Endothelial cell of umbilical vein (primary cell): ENCODE data around the gene PRR11. TPM values are rescaled to one million over a fixed set of nuclear protein-coding genes. Genes with fewer than 3 reads are reported as not detected.
A peak's percentile ranks its signal among the peaks of the same experiment; 100 is the strongest.

ENCODE experiments used
- BruUV-seq: library from RNA; stranded (reverse); fragments of 400-500 nt; replicated peaks from 2 replicates; lab custom pipeline; 2021; lab: Mats Ljungman, UMichigan
- CTCF ChIA-PET: fragments of 300-600, 350-600 bp; sonication (Branson Sonifier 250); formaldehyde crosslinking; loops from one replicate; lab custom pipeline; 2021; ENCODE audit warnings: antibody characterized with exemption, inconsistent platforms; lab: Charles Lee
- POLR2A ChIA-PET: fragments of 300-600, 350-600 bp; sonication (Branson Sonifier 250); formaldehyde crosslinking; loops from one replicate; lab custom pipeline; 2021; ENCODE audit warnings: antibody characterized with exemption, inconsistent platforms; lab: Charles Lee
- DNase-seq: peaks from one replicate; pipeline ENCODE4 v3.0.0-alpha.2; 2011; ENCODE audit warnings: low read depth, low spot score
- FAIRE-seq: peaks from 2 replicates; lab custom pipeline; 2011; peaks lifted over from hg19 to GRCh38; lab: Jason Lieb, UNC
- H2AFZ ChIP-seq: 2 replicates; pipeline ENCODE4 v1.6.0; 2012; ENCODE audit warnings: low read depth, low read length, control low read depth, inconsistent platforms
- H3K27ac ChIP-seq: 2 replicates; pipeline ENCODE4 v1.5.1; 2011; ENCODE audit warnings: low read depth, mild to moderate bottlenecking, control low read depth, low read length, moderate library complexity; ENCODE audit not compliant: insufficient read depth
- H3K27me3 ChIP-seq, 2 experiments: 2 replicates each; pipeline versions ENCODE4 v1.6.0 to v1.6.1; 2011; ENCODE audit warnings: low read length in 2 of 2, mixed read lengths in 1 of 2; ENCODE audit not compliant: control insufficient read depth in 2 of 2, insufficient read depth in 2 of 2
- H3K36me3 ChIP-seq, 2 experiments: 2 replicates in 1 of 2; 3 replicates in 1 of 2; pipeline ENCODE4 v1.5.1; 2011; ENCODE audit warnings: low read length in 2 of 2, mild to moderate bottlenecking in 1 of 2, moderate library complexity in 1 of 2; ENCODE audit not compliant: control insufficient read depth in 2 of 2, insufficient read depth in 2 of 2; ENCODE audit errors: extremely low read depth in 1 of 2
- H3K4me1 ChIP-seq: 3 replicates; pipeline ENCODE4 v1.5.1; 2011; ENCODE audit warnings: mild to moderate bottlenecking, low read length; ENCODE audit not compliant: control insufficient read depth, insufficient read depth; ENCODE audit errors: extremely low read depth
- H3K4me2 ChIP-seq: 2 replicates; pipeline ENCODE4 v1.6.1; 2011; ENCODE audit warnings: low read length, control low read depth, mixed read lengths; ENCODE audit not compliant: insufficient read depth
- H3K4me3 ChIP-seq, 3 experiments: fragments of 200-600 bp in 1 of 3; sonication (generic), shearing (Covaris generic) in 1 of 3; replicated peaks in 1 of 3; 2 replicates each; pipeline ENCODE4 v1.5.1; 2011 to 2016; ENCODE audit warnings: control low read depth in 3 of 3, low read length in 3 of 3, mild to moderate bottlenecking in 2 of 3, inconsistent platforms in 1 of 3, low read depth in 1 of 3, moderate library complexity in 1 of 3; ENCODE audit not compliant: insufficient read depth in 1 of 3
- H3K79me2 ChIP-seq: 2 replicates; pipeline ENCODE4 v1.6.0; 2012; ENCODE audit warnings: low read length, inconsistent platforms; ENCODE audit not compliant: control insufficient read depth, insufficient read depth
- H3K9ac ChIP-seq: replicated peaks from 2 replicates; pipeline ENCODE3; 2011; ENCODE audit warnings: low read length, control low read depth; ENCODE audit not compliant: insufficient read depth; ENCODE audit errors: extremely low read depth
- H3K9me1 ChIP-seq: replicated peaks from 3 replicates; pipeline ENCODE4 v1.6.0; 2011; ENCODE audit warnings: mild to moderate bottlenecking, low read length; ENCODE audit not compliant: control insufficient read depth, insufficient read depth; ENCODE audit errors: extremely low read depth
- H3K9me3 ChIP-seq: replicated peaks from 2 replicates; pipeline ENCODE4 v1.5.1; 2012; ENCODE audit warnings: low read length, inconsistent platforms; ENCODE audit not compliant: control insufficient read depth, insufficient read depth
- H4K20me1 ChIP-seq: replicated peaks from 2 replicates; pipeline ENCODE3; 2011; ENCODE audit warnings: mild to moderate bottlenecking, low read length; ENCODE audit not compliant: control insufficient read depth, insufficient read depth; ENCODE audit errors: extremely low read depth
- EZH2 ChIP-seq: IDR thresholded peaks from 2 replicates; pipeline ENCODE4 v1.6.1; 2012; ENCODE audit warnings: borderline replicate concordance, low read depth, mild to moderate bottlenecking, moderate library complexity, low read length, inconsistent platforms; ENCODE audit not compliant: severe bottlenecking
- POLR2A ChIP-seq: IDR thresholded peaks from 2 replicates; pipeline ENCODE4 v1.6.1; 2012; ENCODE audit warnings: low read depth, mild to moderate bottlenecking, control low read depth, low read length
- dilution Hi-C: fragments of 300-500 bp; cut with MboI; formaldehyde crosslinking; loops from one replicate; pipeline ENCODE4 v1.15.0; 2019; ENCODE audit warnings: low sequenced_read_pairs; ENCODE audit not compliant: extremely low pct_ligation_motif_present
- intact Hi-C: fragments of 100-400 bp; cut with micrococcal nuclease; formaldehyde crosslinking; loops from one replicate; pipeline ENCODE4 v1.10.0; 2022
- polyA plus RNA-seq, 4 experiments: library from polyadenylated mRNA; depleted of rRNA in 3 of 4; stranded (reverse) in 3 of 4; unstranded in 1 of 4; fragments of >200 nt; gene quantifications; 2 replicates each; pipeline versions ENCODE4 v1.2.1 to v1.2.3, GENCODE V29; 2011 to 2012; ENCODE audit warnings: missing spikeins in 1 of 4
- total RNA-seq: library from RNA; stranded (reverse); gene quantifications from 2 replicates; pipeline ENCODE4 v1.2.3, GENCODE V29; 2021
- TF ChIP-seq, protein P1 (sequence below), 2 donors: IDR thresholded peaks; 1 replicate in 1 of 2; 2 replicates in 1 of 2; pipeline ENCODE4 v1.5.1; 2011; ENCODE audit warnings: low read length in 2 of 2, mild to moderate bottlenecking in 2 of 2, moderate library complexity in 2 of 2, control low read depth in 1 of 2, inconsistent platforms in 1 of 2, low read depth in 1 of 2; ENCODE audit not compliant: insufficient read depth in 1 of 2; ENCODE audit errors: extremely low read depth in 1 of 2

PRR11 gene
- total and polyA plus RNA-seq, 2 donors (not counting 3 experiments of a cell fraction or from before 2014, with no cell fraction given): 28.8 to 86.3 TPM

DNA sequence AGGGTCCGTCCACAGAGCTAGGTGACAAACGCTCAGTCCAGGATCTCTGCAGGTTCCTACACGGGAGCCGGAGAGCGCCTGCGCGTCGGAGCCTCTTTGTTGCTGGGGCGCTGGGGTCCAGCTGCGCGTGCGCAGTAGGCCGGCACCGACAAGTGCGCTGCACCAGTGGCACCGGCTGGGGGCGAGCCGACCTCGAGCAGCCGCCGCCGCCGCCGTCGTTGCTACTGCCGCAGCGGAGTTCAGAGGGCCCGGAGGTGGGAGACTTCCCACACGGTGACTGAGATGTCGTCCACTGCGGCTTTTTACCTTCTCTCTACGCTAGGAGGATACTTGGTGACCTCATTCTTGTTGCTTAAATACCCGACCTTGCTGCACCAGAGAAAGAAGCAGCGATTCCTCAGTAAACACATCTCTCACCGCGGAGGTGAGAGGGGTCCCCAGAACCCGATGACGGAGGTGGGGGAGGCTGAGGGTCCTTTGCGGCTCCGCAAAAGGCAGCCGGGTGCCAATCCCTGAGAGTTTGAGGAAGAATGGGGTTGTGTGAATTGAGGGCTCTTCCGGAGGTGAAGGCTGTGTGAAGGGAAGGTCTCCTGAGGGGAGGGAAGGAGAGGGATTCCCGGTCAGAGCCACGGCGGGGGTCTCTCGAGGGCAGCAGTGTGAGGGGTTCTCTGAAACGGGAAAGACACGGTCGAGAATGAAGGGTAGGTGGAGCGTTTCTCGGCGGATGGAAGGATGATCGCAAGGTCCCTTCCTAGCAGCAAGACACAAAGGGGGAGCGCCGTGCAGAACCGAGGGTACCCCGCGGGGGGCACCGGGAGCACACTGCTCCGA lies 65.0 kb downstream of the PRR11 start, which contains the start of gene GDPD1:
GDPD1 (plus strand) TSS at position 184 of the 831 bp plus-strand sequence; CDS start at position 283, 99 bp downstream.
- TF ChIP-seq EZH2 (no peak), POLR2A (peak; percentile 67)
- TF ChIP-seq, protein P1, sequence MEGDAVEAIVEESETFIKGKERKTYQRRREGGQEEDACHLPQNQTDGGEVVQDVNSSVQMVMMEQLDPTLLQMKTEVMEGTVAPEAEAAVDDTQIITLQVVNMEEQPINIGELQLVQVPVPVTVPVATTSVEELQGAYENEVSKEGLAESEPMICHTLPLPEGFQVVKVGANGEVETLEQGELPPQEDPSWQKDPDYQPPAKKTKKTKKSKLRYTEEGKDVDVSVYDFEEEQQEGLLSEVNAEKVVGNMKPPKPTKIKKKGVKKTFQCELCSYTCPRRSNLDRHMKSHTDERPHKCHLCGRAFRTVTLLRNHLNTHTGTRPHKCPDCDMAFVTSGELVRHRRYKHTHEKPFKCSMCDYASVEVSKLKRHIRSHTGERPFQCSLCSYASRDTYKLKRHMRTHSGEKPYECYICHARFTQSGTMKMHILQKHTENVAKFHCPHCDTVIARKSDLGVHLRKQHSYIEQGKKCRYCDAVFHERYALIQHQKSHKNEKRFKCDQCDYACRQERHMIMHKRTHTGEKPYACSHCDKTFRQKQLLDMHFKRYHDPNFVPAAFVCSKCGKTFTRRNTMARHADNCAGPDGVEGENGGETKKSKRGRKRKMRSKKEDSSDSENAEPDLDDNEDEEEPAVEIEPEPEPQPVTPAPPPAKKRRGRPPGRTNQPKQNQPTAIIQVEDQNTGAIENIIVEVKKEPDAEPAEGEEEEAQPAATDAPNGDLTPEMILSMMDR (IDR thresholded peaks at IDR 0.05; ENCODE audit: extremely low read depth in 1 of 2, insufficient read depth in 1 of 2, low read depth in 1 of 2, low read length in 2 of 2): peak; percentile 57 to 69
- Histone ChIP-seq H3K79me2 (no peaks in the 10 kb centered on the region), H4K20me1 (no peaks in the 10 kb centered on the region), H3K9me1 (no peaks in the 10 kb centered on the region), H3K4me3 (peak within 1 kb of the TSS; percentile 39 to 67 (median 51)), H3K36me3 (no peaks in the 10 kb centered on the region), H2AFZ (peak within 1 kb of the TSS; percentile 76), H3K9me3 (no peaks in the 10 kb centered on the region), H3K27me3 (no peaks in the 10 kb centered on the region), H3K4me1 (peaks cover 3% of the 10 kb centered on the region), H3K9ac (peak within 1 kb of the TSS; percentile 42), H3K4me2 (peak within 1 kb of the TSS; percentile 81), H3K27ac (peak within 1 kb of the TSS; percentile 4)
- TSS peak; percentile 19 for BruUV-seq
- POLR2A ChIA-PET: no interaction called here
- dilution Hi-C loops: no loop called here
- peak; percentile 97 for DNase-seq
- CTCF ChIA-PET: interaction anchor here (0.7 to 1.7 kb wide), 7 partner anchors 8 to 816 kb away, joined by 3 to 6 read pairs (median 5); partner anchors contain the start of gene SMG8
- intact Hi-C loops: loop anchor here (1.0 to 10.0 kb wide), 2 partner anchors 221 to 344 kb away; partner anchors contain the start of gene DHX40
- FAIRE-seq: peak; percentile 93
